Ishikawa (cell line): ENCODE measurements around the gene CCDC39.

ENCODE experiments used
- CEBPB ChIP-seq: IDR thresholded peaks from 2 replicates; pipeline ENCODE4 v1.6.1; 2012
- CREB1 ChIP-seq: IDR thresholded peaks from 2 replicates; pipeline ENCODE4 v1.6.1; 2012; ENCODE audit warnings: low read depth
- EGR1 ChIP-seq: IDR thresholded peaks from 2 replicates; pipeline ENCODE4 v1.6.1; 2012
- EP300 ChIP-seq: IDR thresholded peaks from 2 replicates; pipeline ENCODE4 v1.6.1; 2012; ENCODE audit warnings: borderline replicate concordance
- FOXM1 ChIP-seq: IDR thresholded peaks from 2 replicates; pipeline ENCODE4 v1.6.1; 2012; ENCODE audit warnings: low read depth, borderline replicate concordance
- MAX ChIP-seq: IDR thresholded peaks from 2 replicates; pipeline ENCODE4 v1.6.1; 2012
- NFIC ChIP-seq: IDR thresholded peaks from 2 replicates; pipeline ENCODE4 v1.6.1; 2012
- RAD21 ChIP-seq: IDR thresholded peaks from 2 replicates; pipeline ENCODE4 v1.6.1; 2012; ENCODE audit warnings: low read depth
- REST ChIP-seq: IDR thresholded peaks from 2 replicates; pipeline ENCODE4 v1.6.1; 2012; ENCODE audit warnings: low read depth, mild to moderate bottlenecking
- TAF1 ChIP-seq: IDR thresholded peaks from 2 replicates; pipeline ENCODE4 v1.6.1; 2012; ENCODE audit warnings: low read depth, mild to moderate bottlenecking
- TCF12 ChIP-seq: IDR thresholded peaks from 2 replicates; pipeline ENCODE4 v1.6.1; 2012; ENCODE audit warnings: low read depth
- TEAD4 ChIP-seq: IDR thresholded peaks from 2 replicates; pipeline ENCODE4 v1.6.1; 2012
- USF1 ChIP-seq: IDR thresholded peaks from 2 replicates; pipeline ENCODE4 v1.6.1; 2012
- YY1 ChIP-seq: IDR thresholded peaks from 2 replicates; pipeline ENCODE4 v1.6.1; 2012; ENCODE audit warnings: low read depth
- ZBTB7A ChIP-seq: IDR thresholded peaks from 2 replicates; pipeline ENCODE4 v1.6.1; 2012; ENCODE audit warnings: low read depth

CCDC39 gene

GRCh38 chr3:180661444-180661843 is 17.8 kb downstream of the CCDC39 start:
- TF ChIP-seq EGR1 (no peak), TAF1 (no peak), MAX (no peak), ZBTB7A (no peak), REST (no peak), CEBPB (no peak), TCF12 (no peak), NFIC (no peak), USF1 (no peak), YY1 (no peak), FOXM1 (no peak), TEAD4 (no peak), CREB1 (no peak), EP300 (no peak), RAD21 (no peak)

- TF ChIP-seq YY1 (no peak), TAF1 (no peak)
Observed at GRCh38 chr3:180657094-180657493, 22.2 kb downstream of the CCDC39 start.

GRCh38 chr3:180656406-180656805 is 22.9 kb downstream of the CCDC39 start:
- TF ChIP-seq CREB1 = no peak
- TF ChIP-seq FOXM1 = no peak
- TF ChIP-seq NFIC = no peak
- no peak for TF ChIP-seq EGR1
- TF ChIP-seq RAD21 = no peak
- no peak for TF ChIP-seq EP300
- TF ChIP-seq TEAD4 = no peak
- TF ChIP-seq TAF1 = no peak
- TF ChIP-seq CEBPB = no peak
- TF ChIP-seq REST = no peak
- TF ChIP-seq USF1 = no peak
- TF ChIP-seq YY1 = no peak
- no peak for TF ChIP-seq MAX
- TF ChIP-seq TCF12 = no peak
- TF ChIP-seq ZBTB7A = no peak

- TF ChIP-seq REST (no peak), EP300 (no peak), TCF12 (no peak), TAF1 (no peak), MAX (no peak), EGR1 (no peak), FOXM1 (no peak), CREB1 (no peak)
Observed at GRCh38 chr3:180646187-180646790, 33.0 kb downstream of the CCDC39 start.

- TF ChIP-seq USF1 (no peak), TAF1 (no peak), YY1 (no peak), TCF12 (no peak), RAD21 (no peak), NFIC (no peak)
Observed at GRCh38 chr3:180640987-180641386, 38.3 kb downstream of the CCDC39 start.
